HL-60 (cell line): ENCODE results near the gene PTPRG.

Experiments
- DNase-seq, 2 experiments: peaks; one replicate each; pipeline ENCODE4 v3.0.0-alpha.2; 2010 to 2020; ENCODE audit warnings: low read depth in 1 of 2, low spot score in 1 of 2
- H3K27ac ChIP-seq: fragments of 250-450 bp; sonication (Bioruptor Pico); replicated peaks from 2 replicates; pipeline ENCODE4 v1.5.1; 2020; ENCODE audit warnings: mild to moderate bottlenecking, moderate library complexity
- H3K27me3 ChIP-seq: fragments of 250-450 bp; sonication (Bioruptor Pico); 2 replicates; pipeline ENCODE4 v1.5.1; 2021; ENCODE audit warnings: mild to moderate bottlenecking, moderate library complexity; ENCODE audit not compliant: insufficient read depth, poor library complexity, severe bottlenecking
- H3K4me3 ChIP-seq: replicated peaks from 2 replicates; pipeline ENCODE4 v1.5.1; 2011; ENCODE audit warnings: mild to moderate bottlenecking, control low read depth, low read length; ENCODE audit not compliant: insufficient read depth
- CTCF ChIP-seq: IDR thresholded peaks from one replicate; pipeline ENCODE4 v1.5.1; 2011; ENCODE audit warnings: low read length, control low read depth, inconsistent platforms; ENCODE audit not compliant: insufficient read depth
- GABPA ChIP-seq: IDR thresholded peaks from 2 replicates; pipeline ENCODE4 v1.6.1; 2012; ENCODE audit warnings: low read depth
- POLR2AphosphoS5 ChIP-seq: IDR thresholded peaks from 2 replicates; pipeline ENCODE4 v1.6.1; 2012; ENCODE audit warnings: low read depth
- REST ChIP-seq: IDR thresholded peaks from 2 replicates; pipeline ENCODE4 v1.6.1; 2012; ENCODE audit warnings: low read depth; ENCODE audit not compliant: insufficient replicate concordance
- SPI1 ChIP-seq: IDR thresholded peaks from 2 replicates; pipeline ENCODE4 v1.6.1; 2012; ENCODE audit warnings: low read depth, mild to moderate bottlenecking, borderline replicate concordance

Gene PTPRG

GRCh38 chr3:61961900-61962299 lies 400.5 kb downstream of the PTPRG start:
- no peak for DNase-seq
- Histone ChIP-seq H3K27me3 (no peaks in the 10 kb centered on the region), H3K4me3 (no peak overlapping the region), H3K27ac (no peak overlapping the region)
- TF ChIP-seq CTCF, result no peak

GRCh38 chr3:61964566-61964965 lies 403.2 kb downstream of the PTPRG start:
- DNase-seq, result no peak
- Histone ChIP-seq H3K4me3 (no peak overlapping the region), H3K27me3 (no peaks in the 10 kb centered on the region), H3K27ac (no peak overlapping the region)
- TF ChIP-seq CTCF (no peak), REST (no peak), POLR2AphosphoS5 (no peak), GABPA (no peak), SPI1 (no peak)

GRCh38 chr3:61965770-61966131 lies 404.4 kb downstream of the PTPRG start:
- TF ChIP-seq GABPA (no peak), CTCF (no peak), SPI1 (no peak), POLR2AphosphoS5 (no peak), REST (no peak)
- no peaks in the 10 kb centered on the region for H3K27me3 ChIP-seq
- no peak overlapping the region for H3K4me3 ChIP-seq
- DNase-seq, result no peak
- H3K27ac ChIP-seq, result no peak overlapping the region

- Histone ChIP-seq H3K27me3 (no peaks in the 10 kb centered on the region), H3K27ac (no peak overlapping the region), H3K4me3 (no peak overlapping the region)
- DNase-seq, result no peak
- TF ChIP-seq SPI1 (no peak), GABPA (no peak), REST (no peak), POLR2AphosphoS5 (no peak)
Measured at GRCh38 chr3:61966200-61966599, 404.8 kb downstream of the PTPRG start.
